HG03066 (cell line): ENCODE results near the gene IGFALS.
"Not testable (repeated sequence)": the region's sequence is repeated elsewhere in the genome, so short reads cannot be mapped to it uniquely, and the experiment has no call there.

ENCODE experiments used
- ATAC-seq: cut with Tn5 transposase; IDR thresholded peaks from one replicate; pipeline ENCODE4 v1.9.1; 2021; ENCODE audit warnings: low read depth; ENCODE audit not compliant: unreplicated experiment

The IGFALS gene

GRCh38 chr16:1818873-1819525 is 25.5 kb upstream of the IGFALS start:
- no peak for ATAC-seq

GRCh38 chr16:1818204-1818872 is 24.8 kb upstream of the IGFALS start:
- no peak for ATAC-seq

GRCh38 chr16:1817716-1818115 is 24.2 kb upstream of the IGFALS start:
- ATAC-seq = no peak

- ATAC-seq = no peak
Measured at GRCh38 chr16:1817276-1817589, 23.7 kb upstream of the IGFALS start.

GRCh38 chr16:1816396-1817275 is 23.1 kb upstream of the IGFALS start:
- ATAC-seq = no peak

GRCh38 chr16:1815461-1815860 is 22.0 kb upstream of the IGFALS start:
- no peak for ATAC-seq

GRCh38 chr16:1812732-1813163 is 19.2 kb upstream of the IGFALS start:
- ATAC-seq = no peak

- no peak for ATAC-seq
Measured at GRCh38 chr16:1810536-1810935, 17.0 kb upstream of the IGFALS start.

GRCh38 chr16:1810106-1810505 is 16.6 kb upstream of the IGFALS start:
- no peak for ATAC-seq

GRCh38 chr16:1809281-1809801 is 15.8 kb upstream of the IGFALS start:
- ATAC-seq = no peak

GRCh38 chr16:1808691-1809090 is 15.2 kb upstream of the IGFALS start:
- no peak for ATAC-seq

- ATAC-seq = no peak
Measured at GRCh38 chr16:1807626-1808025, 14.1 kb upstream of the IGFALS start.

- ATAC-seq = no peak
Measured at GRCh38 chr16:1800701-1801100, 7.2 kb upstream of the IGFALS start.

GRCh38 chr16:1799263-1799662 is 5.8 kb upstream of the IGFALS start:
- ATAC-seq = not testable (repeated sequence)

GRCh38 chr16:1794908-1795666 is 1.6 kb upstream of the IGFALS start:
- no peak for ATAC-seq

- ATAC-seq = no peak
Measured at GRCh38 chr16:1794221-1794871, 841 bp upstream of the IGFALS start.

- ATAC-seq = no peak
Measured at GRCh38 chr16:1792836-1793577, 498 bp downstream of the IGFALS start.

- ATAC-seq = no peak
Measured at GRCh38 chr16:1791943-1792812, 1.3 kb downstream of the IGFALS start.
